ENCODE results near the gene ITCH.

ITCH gene

GRCh38 chr20:34546751-34547181 lies 183.7 kb downstream of the ITCH start:
- Histone ChIP-seq H2AFZ (ENCODE audit: low read depth, low read length, severe bottlenecking) (no peak overlapping the region), H3K9me2 (replicated peaks; ENCODE audit: insufficient read depth, low read length) (no peaks in the 10 kb centered on the region), H3K4me3 (ENCODE audit: insufficient read depth, low read length, poor library complexity, severe bottlenecking) (no peak overlapping the region), H3K79me2 (ENCODE audit: insufficient read depth, low read length) (no peaks in the 10 kb centered on the region), H3K27ac (ENCODE audit: low read depth, low read length) (no peak overlapping the region), H4K20me1 (ENCODE audit: low read depth, low read length) (no peaks in the 10 kb centered on the region), H3K9me3 (ENCODE audit: insufficient read depth, low read length) (no peaks in the 10 kb centered on the region), H3K27me3 (ENCODE audit: low read length) (no peaks in the 10 kb centered on the region), H3K9ac (ENCODE audit: low read length) (no peak overlapping the region), H3F3A (ENCODE audit: insufficient read depth) (no peaks in the 10 kb centered on the region), H3K4me2 (ENCODE audit: low read depth, low read length, poor library complexity, severe bottlenecking) (no peak overlapping the region), H3K36me3 (ENCODE audit: low read length) (no peaks in the 10 kb centered on the region)
- TF ChIP-seq CTCF (IDR thresholded peaks at IDR 0.05; ENCODE audit: insufficient read depth, low read length, poor library complexity, severe bottlenecking), result no peak

- Histone ChIP-seq H3K27me3 (ENCODE audit: low read length) (no peaks in the 10 kb centered on the region), H3K9ac (ENCODE audit: low read length) (no peak overlapping the region), H3K9me2 (replicated peaks; ENCODE audit: insufficient read depth, low read length) (no peaks in the 10 kb centered on the region), H3K79me2 (ENCODE audit: insufficient read depth, low read length) (no peaks in the 10 kb centered on the region), H4K20me1 (ENCODE audit: low read depth, low read length) (no peaks in the 10 kb centered on the region), H2AFZ (ENCODE audit: low read depth, low read length, severe bottlenecking) (no peak overlapping the region), H3K27ac (ENCODE audit: low read depth, low read length) (no peak overlapping the region), H3K9me3 (ENCODE audit: insufficient read depth, low read length) (no peaks in the 10 kb centered on the region), H3F3A (ENCODE audit: insufficient read depth) (no peaks in the 10 kb centered on the region), H3K4me2 (ENCODE audit: low read depth, low read length, poor library complexity, severe bottlenecking) (no peak overlapping the region), H3K4me3 (ENCODE audit: insufficient read depth, low read length, poor library complexity, severe bottlenecking) (no peak overlapping the region), H3K36me3 (ENCODE audit: low read length) (no peaks in the 10 kb centered on the region)
- TF ChIP-seq EZH2phosphoT487 (conservative IDR thresholded peaks at IDR 0.05; ENCODE audit: low read length), result no peak
- no peak for TF ChIP-seq CTCF (IDR thresholded peaks at IDR 0.05; ENCODE audit: insufficient read depth, low read length, poor library complexity, severe bottlenecking)
Observed at GRCh38 chr20:34547844-34548613, 185.0 kb downstream of the ITCH start.

- H4K20me1 ChIP-seq (ENCODE audit: low read depth, low read length), result no peaks in the 10 kb centered on the region
- H3F3A ChIP-seq (ENCODE audit: insufficient read depth), result no peaks in the 10 kb centered on the region
- H3K36me3 ChIP-seq (ENCODE audit: low read length), result no peaks in the 10 kb centered on the region
- H3K4me3 ChIP-seq (ENCODE audit: insufficient read depth, low read length, poor library complexity, severe bottlenecking), result no peak overlapping the region
- no peaks in the 10 kb centered on the region for H3K9me2 ChIP-seq (replicated peaks; ENCODE audit: insufficient read depth, low read length)
- no peak overlapping the region for H3K9ac ChIP-seq (ENCODE audit: low read length)
- H3K27ac ChIP-seq (ENCODE audit: low read depth, low read length), result no peak overlapping the region
- no peak overlapping the region for H2AFZ ChIP-seq (ENCODE audit: low read depth, low read length, severe bottlenecking)
- H3K9me3 ChIP-seq (ENCODE audit: insufficient read depth, low read length), result no peaks in the 10 kb centered on the region
- H3K79me2 ChIP-seq (ENCODE audit: insufficient read depth, low read length), result no peaks in the 10 kb centered on the region
- H3K27me3 ChIP-seq (ENCODE audit: low read length), result no peaks in the 10 kb centered on the region
- no peak overlapping the region for H3K4me2 ChIP-seq (ENCODE audit: low read depth, low read length, poor library complexity, severe bottlenecking)
- no peak for TF ChIP-seq EZH2phosphoT487 (conservative IDR thresholded peaks at IDR 0.05; ENCODE audit: low read length)
- TF ChIP-seq CTCF (IDR thresholded peaks at IDR 0.05; ENCODE audit: insufficient read depth, low read length, poor library complexity, severe bottlenecking), result no peak
Observed at GRCh38 chr20:34549291-34549928, 186.3 kb downstream of the ITCH start.
